Naive thymus-derived CD4-positive, alpha-beta T cell (primary cell): ENCODE results near the gene ELMO1. TPM values are rescaled to one million over a fixed set of nuclear protein-coding genes. Genes with fewer than 3 reads are reported as not detected.
A peak's percentile ranks its signal among the peaks of the same experiment; 100 is the strongest.

ENCODE experiments used
- ATAC-seq: fragments of 150-1000 bp; cut with Tn5 transposase; 2 replicates; pipeline ENCODE4 v1.10.0; 2021; ENCODE audit warnings: mild to moderate bottlenecking, moderate library complexity
- CTCF ChIA-PET: fragments of 350-600 bp; sonication (Branson Sonifier 250); formaldehyde crosslinking; loops from one replicate; lab custom pipeline; 2021; ENCODE audit warnings: antibody characterized with exemption; lab: Charles Lee
- POLR2A ChIA-PET: fragments of 350-600 bp; sonication (Branson Sonifier 250); formaldehyde crosslinking; loops from one replicate; lab custom pipeline; 2021; ENCODE audit warnings: antibody characterized with exemption, inconsistent platforms; lab: Charles Lee
- DNase-seq, 9 donors: peaks; one replicate each; pipeline versions ENCODE4 v3.0.0 to v3.0.0-alpha.2; 2020 to 2022; ENCODE audit warnings: mixed read lengths in 1 of 9
- H3K27ac ChIP-seq: one replicate; pipeline ENCODE4 v1.7.0; 2013; ENCODE audit warnings: mild to moderate bottlenecking, low read depth, low read length, moderate library complexity
- H3K27me3 ChIP-seq, 2 donors: one replicate each; pipeline ENCODE4 v1.7.0; 2013; ENCODE audit warnings: low read length in 2 of 2, mild to moderate bottlenecking in 2 of 2, moderate library complexity in 2 of 2; ENCODE audit not compliant: control insufficient read depth in 2 of 2, insufficient read depth in 2 of 2
- H3K36me3 ChIP-seq, 3 experiments: 1 replicate in 2 of 3; 2 replicates in 1 of 3; pipeline ENCODE4 v1.7.0; 2013; ENCODE audit warnings: low read length in 3 of 3, mild to moderate bottlenecking in 3 of 3, moderate library complexity in 1 of 3; ENCODE audit not compliant: insufficient read depth in 3 of 3, control insufficient read depth in 2 of 3
- H3K4me1 ChIP-seq, 2 donors: one replicate each; pipeline ENCODE4 v1.7.0; 2013; ENCODE audit warnings: low read length in 2 of 2, mild to moderate bottlenecking in 2 of 2, moderate library complexity in 1 of 2; ENCODE audit not compliant: control insufficient read depth in 2 of 2, insufficient read depth in 2 of 2
- H3K4me3 ChIP-seq: 2 replicates; pipeline ENCODE4 v1.7.0; 2013; ENCODE audit warnings: mild to moderate bottlenecking, low read length
- H3K9me3 ChIP-seq, 3 experiments: 1 replicate in 2 of 3; 2 replicates in 1 of 3; pipeline ENCODE4 v1.7.0; 2013; ENCODE audit warnings: low read length in 3 of 3; ENCODE audit not compliant: control insufficient read depth in 2 of 3
- H3K27ac Mint-ChIP-seq, 9 donors: one replicate each; pipeline ENCODE4 v1.8.0; 2020 to 2022; ENCODE audit warnings: mixed read lengths in 9 of 9, mild to moderate bottlenecking in 8 of 9, moderate library complexity in 5 of 9, inconsistent platforms in 2 of 9
- H3K27me3 Mint-ChIP-seq, 5 donors: one replicate each; pipeline ENCODE4 v1.8.0; 2021 to 2022; ENCODE audit warnings: mixed read lengths in 5 of 5, mild to moderate bottlenecking in 1 of 5
- H3K36me3 Mint-ChIP-seq, 5 donors: one replicate each; pipeline ENCODE4 v1.8.0; 2020 to 2022; ENCODE audit warnings: mixed read lengths in 5 of 5, mild to moderate bottlenecking in 3 of 5, inconsistent platforms in 1 of 5
- H3K4me1 Mint-ChIP-seq, 7 donors: one replicate each; pipeline ENCODE4 v1.8.0; 2020 to 2022; ENCODE audit warnings: mixed read lengths in 7 of 7, mild to moderate bottlenecking in 3 of 7, inconsistent platforms in 1 of 7
- H3K4me3 Mint-ChIP-seq, 10 donors: one replicate each; pipeline ENCODE4 v1.8.0; 2020 to 2022; ENCODE audit warnings: mild to moderate bottlenecking in 10 of 10, mixed read lengths in 10 of 10, moderate library complexity in 6 of 10, inconsistent platforms in 2 of 10
- H3K9me3 Mint-ChIP-seq, 11 donors: one replicate each; pipeline ENCODE4 v1.8.0; 2020 to 2022; ENCODE audit warnings: mixed read lengths in 11 of 11, mild to moderate bottlenecking in 4 of 11, inconsistent platforms in 1 of 11, moderate library complexity in 1 of 11
- intact Hi-C, 2 donors: fragments of 100-400 bp; cut with micrococcal nuclease; formaldehyde crosslinking; loops; one replicate each; pipeline ENCODE4 v1.15.1; 2023
- polyA plus RNA-seq, 2 donors: library from polyadenylated mRNA; unstranded; fragments of 300-500 nt; fragmentation: Illumina TruSeq; gene quantifications; one replicate each; pipeline ENCODE4 v1.2.3, GENCODE V29; 2021
- total RNA-seq, 6 experiments: library from RNA in 5 of 6; stranded (reverse) in 5 of 6; gene quantifications; 1 replicate in 5 of 6; 2 replicates in 1 of 6; pipeline ENCODE4 v1.2.3 and lab custom pipeline; 2021 to 2026

The ELMO1 gene
- total and polyA plus RNA-seq, 7 experiments from 2014 or later = 63.6 to 160 (median 124) TPM

- ATAC-seq (no peak), DNase-seq (no peak)
- Histone ChIP-seq H3K4me1 (no peaks in the 10 kb centered on the region), H3K27me3 (no peaks in the 10 kb centered on the region), H3K4me3 (no peak overlapping the region), H3K36me3 (peaks cover 0 to 30% (median 7%) of the 10 kb centered on the region in 3 experiments), H3K9me3 (no peaks in the 10 kb centered on the region), H3K27ac (no peak overlapping the region)
- intact Hi-C loops = no loop called here
- Mint-ChIP-seq H3K4me3 (no peak overlapping the region), H3K4me1 (peaks cover 10 to 27% (median 22%) of the 10 kb centered on the region in 7 donors), H3K36me3 (peaks cover 3 to 39% (median 14%) of the 10 kb centered on the region in 5 donors), H3K27ac (peak overlapping the region in 3 of 9 donors; percentile 19 to 38 (median 21)), H3K9me3 (no peaks in the 10 kb centered on the region), H3K27me3 (no peaks in the 10 kb centered on the region)
- ChIA-PET POLR2A (interaction anchor here (1.5 kb wide), 1 partner anchor 133 kb away, joined by 3 read pairs; no protein-coding TSS in a partner anchor), CTCF (interaction anchor here (1.1 kb wide), 1 partner anchor 275 kb away, joined by 4 read pairs; no protein-coding TSS in a partner anchor)
Measured at GRCh38 chr7:37220664-37221063, 228.0 kb downstream of the ELMO1 start.

GRCh38 chr7:37218956-37219355, 229.7 kb downstream of the ELMO1 start:
- Histone ChIP-seq H3K27me3 (no peaks in the 10 kb centered on the region), H3K36me3 (peaks cover 0 to 39% (median 13%) of the 10 kb centered on the region in 3 experiments), H3K4me3 (no peak overlapping the region), H3K4me1 (no peaks in the 10 kb centered on the region), H3K9me3 (no peaks in the 10 kb centered on the region), H3K27ac (no peak overlapping the region)
- peaks cover 3 to 43% (median 10%) of the 10 kb centered on the region in 5 donors for H3K36me3 Mint-ChIP-seq
- ChIA-PET CTCF (interaction anchor here (0.7 to 1.1 kb wide), 2 partner anchors 18 to 59 kb away, joined by 3 read pairs; no protein-coding TSS in a partner anchor), POLR2A (no interaction called here)
- H3K27me3 Mint-ChIP-seq = no peaks in the 10 kb centered on the region
- H3K27ac Mint-ChIP-seq = peak overlapping the region in 5 of 9 donors; percentile 35 to 86 (median 62)
- H3K4me3 Mint-ChIP-seq = no peak overlapping the region
- no peaks in the 10 kb centered on the region for H3K9me3 Mint-ChIP-seq
- intact Hi-C loops = no loop called here
- DNase-seq (no peak), ATAC-seq (no peak)
- peaks cover 10 to 28% (median 18%) of the 10 kb centered on the region in 7 donors for H3K4me1 Mint-ChIP-seq

DNA sequence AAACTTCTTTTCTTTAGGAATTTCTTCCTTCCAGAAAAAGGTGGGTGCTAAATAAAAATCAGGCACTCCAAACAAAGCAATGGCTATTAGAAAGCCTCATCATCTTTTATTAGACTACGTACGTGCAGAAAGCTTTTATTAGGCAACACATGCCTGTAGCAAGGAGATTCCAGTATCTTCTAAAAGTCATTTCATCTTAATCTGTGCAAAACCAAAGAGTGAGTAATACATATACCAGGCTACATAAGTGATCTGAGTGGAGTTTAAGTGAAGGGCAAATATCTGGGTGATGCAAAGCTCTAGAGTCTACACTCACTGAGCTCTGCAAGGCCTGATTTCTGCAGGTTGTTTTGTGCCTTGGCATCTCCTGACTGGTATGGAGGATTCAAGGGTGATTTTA, 231.7 kb downstream of the ELMO1 start:
- intact Hi-C loops = no loop called here
- no peaks in the 10 kb centered on the region for H3K27me3 Mint-ChIP-seq
- H3K9me3 Mint-ChIP-seq = no peaks in the 10 kb centered on the region
- H3K36me3 Mint-ChIP-seq = peaks cover 0 to 45% (median 11%) of the 10 kb centered on the region in 5 donors
- Histone ChIP-seq H3K27me3 (no peaks in the 10 kb centered on the region), H3K27ac (no peak overlapping the region), H3K36me3 (peaks cover 0 to 48% (median 6%) of the 10 kb centered on the region in 3 experiments), H3K4me3 (no peak overlapping the region), H3K4me1 (no peaks in the 10 kb centered on the region), H3K9me3 (no peaks in the 10 kb centered on the region)
- H3K4me1 Mint-ChIP-seq = peaks cover 10 to 30% (median 18%) of the 10 kb centered on the region in 7 donors
- peak overlapping the region in 8 of 9 donors; percentile 21 to 90 (median 59) for H3K27ac Mint-ChIP-seq
- no peak for ATAC-seq
- ChIA-PET POLR2A (no interaction called here), CTCF (no interaction called here)
- H3K4me3 Mint-ChIP-seq = no peak overlapping the region
- DNase-seq = no peak

GRCh38 chr7:37216156-37216852, 232.4 kb downstream of the ELMO1 start:
- H3K4me3 ChIP-seq = no peak overlapping the region
- no peaks in the 10 kb centered on the region for H3K27me3 ChIP-seq
- H3K4me1 ChIP-seq = no peaks in the 10 kb centered on the region
- no peak for ATAC-seq
- peaks cover 0 to 47% (median 6%) of the 10 kb centered on the region in 3 experiments for H3K36me3 ChIP-seq
- Mint-ChIP-seq H3K27me3 (no peaks in the 10 kb centered on the region), H3K27ac (peak overlapping the region in 8 of 9 donors; percentile 15 to 80 (median 50)), H3K4me3 (no peak overlapping the region), H3K4me1 (peaks cover 10 to 31% (median 18%) of the 10 kb centered on the region in 7 donors), H3K9me3 (no peaks in the 10 kb centered on the region), H3K36me3 (peaks cover 0 to 42% (median 8%) of the 10 kb centered on the region in 5 donors)
- no peaks in the 10 kb centered on the region for H3K9me3 ChIP-seq
- H3K27ac ChIP-seq = no peak overlapping the region
- intact Hi-C loops = no loop called here
- DNase-seq = no peak
- ChIA-PET CTCF (interaction anchor here (1.4 kb wide), 1 partner anchor 16 kb away, joined by 9 read pairs; no protein-coding TSS in a partner anchor), POLR2A (no interaction called here)

DNA sequence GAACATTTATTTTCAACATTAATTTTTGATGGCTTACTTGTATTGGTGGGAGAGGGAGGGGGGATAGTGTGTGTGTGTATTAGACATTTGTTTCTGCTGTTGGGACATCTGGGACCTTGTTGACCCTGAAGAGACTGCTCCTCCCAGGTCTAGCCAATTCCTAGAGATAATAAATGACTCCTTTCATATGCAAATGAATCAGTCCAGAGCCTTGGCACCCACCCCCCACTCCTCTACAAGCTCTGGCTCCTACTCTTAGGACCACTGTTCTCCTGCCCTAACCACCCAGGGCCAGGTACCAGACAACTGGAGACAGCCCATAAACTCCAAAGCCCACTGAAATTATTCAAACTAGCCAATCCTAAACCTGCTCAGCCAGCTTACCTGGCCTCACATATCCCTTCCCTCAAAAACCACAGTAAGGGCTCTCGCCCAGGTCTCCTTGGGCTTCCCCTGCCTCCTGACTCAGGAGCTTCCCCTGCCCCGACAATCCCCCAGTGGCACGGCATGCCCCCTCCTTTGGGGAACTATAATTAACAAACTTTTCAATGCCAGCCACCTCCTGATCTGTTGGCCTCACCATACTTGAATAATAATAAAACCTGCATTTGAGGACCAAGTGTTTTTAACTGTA, 233.3 kb downstream of the ELMO1 start:
- Histone ChIP-seq H3K36me3 (peaks cover 0 to 46% (median 6%) of the 10 kb centered on the region in 3 experiments), H3K9me3 (no peaks in the 10 kb centered on the region), H3K27me3 (no peaks in the 10 kb centered on the region), H3K4me3 (no peak overlapping the region), H3K27ac (no peak overlapping the region), H3K4me1 (no peaks in the 10 kb centered on the region)
- no peak overlapping the region for H3K4me3 Mint-ChIP-seq
- H3K9me3 Mint-ChIP-seq = no peaks in the 10 kb centered on the region
- H3K4me1 Mint-ChIP-seq = peaks cover 10 to 31% (median 18%) of the 10 kb centered on the region in 7 donors
- no peaks in the 10 kb centered on the region for H3K27me3 Mint-ChIP-seq
- DNase-seq (no peak), ATAC-seq (no peak)
- ChIA-PET POLR2A (interaction anchor here (0.6 to 1.1 kb wide), 2 partner anchors 71 to 254 kb away, joined by 3 read pairs; no protein-coding TSS in a partner anchor), CTCF (interaction anchor here (0.7 to 1.4 kb wide), 2 partner anchors 11 to 15 kb away, joined by 3 to 9 read pairs; no protein-coding TSS in a partner anchor)
- H3K27ac Mint-ChIP-seq = peak overlapping the region in 8 of 9 donors; percentile 21 to 83 (median 60)
- intact Hi-C loops = no loop called here
- H3K36me3 Mint-ChIP-seq = peaks cover 0 to 40% (median 11%) of the 10 kb centered on the region in 5 donors

GRCh38 chr7:37212556-37212955, 236.1 kb downstream of the ELMO1 start:
- ATAC-seq = no peak
- peak overlapping the region in 5 of 9 donors; percentile 12 to 74 (median 58) for H3K27ac Mint-ChIP-seq
- H3K36me3 Mint-ChIP-seq = peaks cover 0 to 39% (median 10%) of the 10 kb centered on the region in 5 donors
- ChIA-PET CTCF (interaction anchor here (1.2 kb wide), 1 partner anchor 12 kb away, joined by 4 read pairs; no protein-coding TSS in a partner anchor), POLR2A (no interaction called here)
- H3K9me3 ChIP-seq = no peaks in the 10 kb centered on the region
- no peaks in the 10 kb centered on the region for H3K4me1 ChIP-seq
- no peak overlapping the region for H3K4me3 ChIP-seq
- H3K4me1 Mint-ChIP-seq = peaks cover 10 to 31% (median 21%) of the 10 kb centered on the region in 7 donors
- H3K27me3 Mint-ChIP-seq = no peaks in the 10 kb centered on the region
- peaks cover 0 to 62% (median 6%) of the 10 kb centered on the region in 3 experiments for H3K36me3 ChIP-seq
- no peak overlapping the region for H3K4me3 Mint-ChIP-seq
- H3K27ac ChIP-seq = no peak overlapping the region
- intact Hi-C loops = no loop called here
- no peak for DNase-seq
- H3K27me3 ChIP-seq = no peaks in the 10 kb centered on the region
- H3K9me3 Mint-ChIP-seq = no peaks in the 10 kb centered on the region
